Activated CD4-positive, alpha-beta T cell treated with anti-CD3 and anti-CD28 coated beads for 36 hours (primary cell): ENCODE measurements around the gene LRRN2. TPM values are rescaled to one million over a fixed set of nuclear protein-coding genes. Genes with fewer than 3 reads are reported as not detected.

Source experiments
- ATAC-seq: fragments of 200-7000 bp; cut with Tn5 transposase; one replicate; pipeline ENCODE4 v1.10.0; 2021; ENCODE audit warnings: mild to moderate bottlenecking, moderate library complexity
- CTCF ChIA-PET: fragments of 350-600 bp; sonication (Branson Sonifier 250); formaldehyde crosslinking; loops from one replicate; lab custom pipeline; 2021; ENCODE audit warnings: antibody characterized with exemption; lab: Charles Lee
- POLR2A ChIA-PET: fragments of 350-600 bp; sonication (Branson Sonifier 250); formaldehyde crosslinking; loops from one replicate; lab custom pipeline; 2021; ENCODE audit warnings: antibody characterized with exemption, inconsistent platforms; lab: Charles Lee
- DNase-seq: peaks from one replicate; pipeline ENCODE4 v3.0.0-alpha.2; 2020
- H3K27ac Mint-ChIP-seq: one replicate; pipeline ENCODE4 v1.8.0; 2021; ENCODE audit warnings: mixed read lengths
- H3K27me3 Mint-ChIP-seq: one replicate; pipeline ENCODE4 v1.8.0; 2021; ENCODE audit warnings: mixed read lengths
- H3K36me3 Mint-ChIP-seq: one replicate; pipeline ENCODE4 v1.8.0; 2021; ENCODE audit warnings: low read depth, mixed read lengths
- H3K4me1 Mint-ChIP-seq: one replicate; pipeline ENCODE4 v1.8.0; 2021; ENCODE audit warnings: mixed read lengths
- H3K4me3 Mint-ChIP-seq: one replicate; pipeline ENCODE4 v1.8.0; 2021; ENCODE audit warnings: mild to moderate bottlenecking, moderate library complexity, mixed read lengths
- H3K9me3 Mint-ChIP-seq: one replicate; pipeline ENCODE4 v1.8.0; 2021; ENCODE audit warnings: low read depth, mixed read lengths
- intact Hi-C, 2 experiments: fragments of 100-400 bp; cut with DNase I in 1 of 2; cut with micrococcal nuclease in 1 of 2; formaldehyde crosslinking; loops; one replicate each; pipeline versions ENCODE4 v1.14.2 to v1.15.1; 2022 to 2024; cut with DNase I, micrococcal nuclease
- total RNA-seq, 2 experiments: library from RNA; stranded (reverse); gene quantifications; one replicate each; pipeline ENCODE4 v1.2.3, GENCODE V29; 2021

Gene LRRN2
- total RNA-seq, 2 experiments from 2014 or later: 0.05 TPM; not detected in 1

GRCh38 chr1:204592246-204592948 lies 93.1 kb downstream of the LRRN2 start:
- Mint-ChIP-seq H3K27me3 (no peaks in the 10 kb centered on the region), H3K27ac (no peak overlapping the region), H3K9me3 (no peaks in the 10 kb centered on the region), H3K4me3 (no peak overlapping the region), H3K36me3 (peaks cover 4% of the 10 kb centered on the region), H3K4me1 (no peaks in the 10 kb centered on the region)
- CTCF ChIA-PET: interaction anchor here (0.6 kb wide), 1 partner anchor 146 kb away, joined by 6 read pairs; no protein-coding TSS in a partner anchor
- no peak for DNase-seq
- POLR2A ChIA-PET: no interaction called here
- ATAC-seq: no peak
- intact Hi-C loops: no loop called here

DNA sequence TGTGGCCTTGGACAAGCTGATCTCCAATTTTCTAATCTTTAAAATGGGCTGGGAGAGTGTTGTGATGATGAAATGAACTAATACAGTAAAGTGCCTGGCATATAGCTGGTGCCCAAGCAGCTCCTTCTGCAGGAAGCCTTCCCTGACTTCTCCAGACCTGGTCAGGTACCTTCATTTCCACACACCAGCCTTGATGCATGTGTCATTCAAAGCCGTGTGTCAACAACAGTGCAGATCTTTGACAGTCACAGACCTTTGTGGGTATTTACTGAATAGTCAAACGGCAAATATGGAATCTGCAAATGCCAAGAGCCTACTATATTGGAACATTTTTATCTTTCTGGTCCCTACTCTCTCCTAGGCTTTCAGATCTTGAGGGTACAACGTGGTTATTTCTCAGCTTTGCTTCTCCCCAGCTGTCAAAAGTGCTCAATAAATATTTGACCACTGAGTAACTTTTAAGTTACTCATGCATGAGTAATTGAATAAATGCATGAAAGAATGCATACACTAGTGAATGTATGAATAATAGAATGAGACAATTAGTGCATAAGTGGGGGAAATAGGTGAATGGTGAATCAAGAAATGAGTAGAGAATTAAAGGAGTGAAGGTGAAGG lies 94.0 kb downstream of the LRRN2 start:
- DNase-seq (no peak), ATAC-seq (no peak)
- intact Hi-C loops: no loop called here
- H3K36me3 Mint-ChIP-seq: peaks cover 4% of the 10 kb centered on the region
- no peak overlapping the region for H3K4me3 Mint-ChIP-seq
- ChIA-PET CTCF (interaction anchor here (0.6 to 1.0 kb wide), 3 partner anchors 17 to 215 kb away, joined by 3 to 6 read pairs (median 3); no protein-coding TSS in a partner anchor), POLR2A (no interaction called here)
- H3K27ac Mint-ChIP-seq: no peak overlapping the region
- no peaks in the 10 kb centered on the region for H3K27me3 Mint-ChIP-seq
- H3K9me3 Mint-ChIP-seq: no peaks in the 10 kb centered on the region
- no peaks in the 10 kb centered on the region for H3K4me1 Mint-ChIP-seq

DNA sequence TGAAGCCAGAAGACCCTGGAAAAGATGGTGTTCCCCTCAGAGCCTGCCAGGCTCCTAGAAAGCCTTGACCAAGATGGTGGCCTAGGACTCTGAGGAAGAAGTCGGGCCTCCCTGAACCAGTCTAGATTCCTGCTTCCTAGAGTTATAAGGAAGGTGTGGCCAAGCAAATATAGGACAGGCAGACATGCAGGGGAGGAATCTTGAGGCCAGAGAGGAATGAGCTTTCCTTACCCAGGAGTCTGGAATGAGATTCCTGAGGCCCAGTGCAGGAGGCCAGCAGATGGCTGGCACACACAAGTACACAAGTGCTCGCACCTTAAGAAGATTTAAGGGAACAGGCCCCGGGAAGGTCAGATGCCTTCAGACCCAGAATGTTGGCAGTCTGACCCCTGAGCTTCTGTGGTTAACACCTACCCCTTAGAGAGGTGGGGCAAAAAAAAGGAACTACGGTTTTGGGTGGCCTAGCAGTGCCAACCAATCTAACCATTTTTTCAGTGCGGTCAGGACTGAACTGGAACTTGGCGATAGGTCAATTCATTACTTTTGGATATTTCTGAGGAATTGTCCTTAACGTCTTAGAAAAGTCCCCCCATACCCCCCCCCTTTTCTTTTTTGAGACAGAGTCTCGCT lies 96.0 kb downstream of the LRRN2 start:
- POLR2A ChIA-PET: no interaction called here
- Mint-ChIP-seq H3K27ac (no peak overlapping the region), H3K4me3 (no peak overlapping the region), H3K9me3 (no peaks in the 10 kb centered on the region), H3K4me1 (peaks cover 4% of the 10 kb centered on the region), H3K27me3 (no peaks in the 10 kb centered on the region), H3K36me3 (no peaks in the 10 kb centered on the region)
- ATAC-seq (no peak), DNase-seq (no peak)
- intact Hi-C loops: no loop called here
- CTCF ChIA-PET: interaction anchor here (1.0 kb wide), 1 partner anchor 18 kb away, joined by 4 read pairs; no protein-coding TSS in a partner anchor

GRCh38 chr1:204588826-204589225 lies 96.7 kb downstream of the LRRN2 start:
- peaks cover 4% of the 10 kb centered on the region for H3K4me1 Mint-ChIP-seq
- ChIA-PET CTCF (no interaction called here), POLR2A (no interaction called here)
- H3K27me3 Mint-ChIP-seq: no peaks in the 10 kb centered on the region
- intact Hi-C loops: no loop called here
- no peak overlapping the region for H3K27ac Mint-ChIP-seq
- no peak for DNase-seq
- H3K9me3 Mint-ChIP-seq: no peaks in the 10 kb centered on the region
- no peak for ATAC-seq
- H3K4me3 Mint-ChIP-seq: no peak overlapping the region
- no peaks in the 10 kb centered on the region for H3K36me3 Mint-ChIP-seq

DNA sequence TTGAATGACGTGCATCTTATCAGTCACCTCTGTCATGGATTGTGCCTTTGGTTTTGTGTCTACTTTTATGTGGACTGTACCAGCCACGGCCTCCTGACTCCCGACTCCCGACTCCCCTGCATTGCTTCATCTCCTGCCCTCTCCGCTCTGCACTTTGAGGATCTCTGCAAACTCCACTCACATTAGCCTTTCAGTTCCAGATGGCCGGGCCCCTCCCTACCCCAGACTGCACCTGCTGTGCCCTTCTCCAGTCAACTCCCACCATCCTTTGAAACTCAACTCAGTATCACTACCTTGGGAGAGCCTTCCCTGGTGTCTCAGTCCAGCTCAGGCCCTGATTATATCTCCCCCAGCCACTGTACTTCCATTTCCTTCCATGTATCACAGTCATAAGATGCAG lies 97.9 kb downstream of the LRRN2 start:
- Mint-ChIP-seq H3K27me3 (no peaks in the 10 kb centered on the region), H3K27ac (no peak overlapping the region), H3K4me3 (no peak overlapping the region), H3K9me3 (no peaks in the 10 kb centered on the region), H3K36me3 (no peaks in the 10 kb centered on the region), H3K4me1 (peaks cover 4% of the 10 kb centered on the region)
- no peak for DNase-seq
- intact Hi-C loops: no loop called here
- ATAC-seq: no peak
- CTCF ChIA-PET: no interaction called here
- POLR2A ChIA-PET: no interaction called here

DNA sequence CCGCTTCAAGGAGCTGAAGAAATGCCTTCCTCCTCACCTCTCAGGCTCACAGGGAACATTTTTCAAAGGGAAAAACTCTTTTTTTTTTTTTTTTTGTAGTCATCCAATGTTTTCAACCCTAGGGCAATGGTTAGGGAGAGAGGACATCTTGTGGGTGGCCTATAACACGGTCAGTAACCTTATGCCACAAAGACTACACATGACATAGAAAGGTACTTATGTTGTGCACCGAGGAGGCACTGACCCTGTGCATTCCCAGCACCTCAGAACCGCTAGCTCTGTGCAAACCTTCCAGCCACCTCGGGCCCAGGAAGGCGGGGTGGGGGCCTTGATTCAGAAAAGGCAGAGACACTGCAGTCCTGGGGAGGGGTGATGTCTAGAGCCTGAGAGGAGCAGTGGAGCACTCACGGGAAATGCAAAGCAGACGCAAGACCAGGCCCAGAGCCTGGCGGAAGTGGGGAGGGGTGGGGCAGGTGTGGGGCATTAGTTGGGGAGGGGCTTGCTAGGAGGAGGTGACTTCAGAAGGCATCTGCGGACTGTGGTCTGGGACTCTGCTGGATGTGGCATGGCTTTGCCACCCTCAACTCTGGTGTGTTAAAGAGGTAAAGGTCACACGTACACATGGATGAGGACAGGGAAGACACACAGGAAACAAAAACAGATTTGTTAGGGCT lies 100.7 kb downstream of the LRRN2 start:
- Mint-ChIP-seq H3K27ac (no peak overlapping the region), H3K4me3 (no peak overlapping the region), H3K9me3 (no peaks in the 10 kb centered on the region), H3K27me3 (no peaks in the 10 kb centered on the region), H3K4me1 (peaks cover 8% of the 10 kb centered on the region), H3K36me3 (no peaks in the 10 kb centered on the region)
- ATAC-seq: peak; percentile 33
- intact Hi-C loops: no loop called here
- DNase-seq: peak; percentile 27
- POLR2A ChIA-PET: no interaction called here
- CTCF ChIA-PET: no interaction called here

DNA sequence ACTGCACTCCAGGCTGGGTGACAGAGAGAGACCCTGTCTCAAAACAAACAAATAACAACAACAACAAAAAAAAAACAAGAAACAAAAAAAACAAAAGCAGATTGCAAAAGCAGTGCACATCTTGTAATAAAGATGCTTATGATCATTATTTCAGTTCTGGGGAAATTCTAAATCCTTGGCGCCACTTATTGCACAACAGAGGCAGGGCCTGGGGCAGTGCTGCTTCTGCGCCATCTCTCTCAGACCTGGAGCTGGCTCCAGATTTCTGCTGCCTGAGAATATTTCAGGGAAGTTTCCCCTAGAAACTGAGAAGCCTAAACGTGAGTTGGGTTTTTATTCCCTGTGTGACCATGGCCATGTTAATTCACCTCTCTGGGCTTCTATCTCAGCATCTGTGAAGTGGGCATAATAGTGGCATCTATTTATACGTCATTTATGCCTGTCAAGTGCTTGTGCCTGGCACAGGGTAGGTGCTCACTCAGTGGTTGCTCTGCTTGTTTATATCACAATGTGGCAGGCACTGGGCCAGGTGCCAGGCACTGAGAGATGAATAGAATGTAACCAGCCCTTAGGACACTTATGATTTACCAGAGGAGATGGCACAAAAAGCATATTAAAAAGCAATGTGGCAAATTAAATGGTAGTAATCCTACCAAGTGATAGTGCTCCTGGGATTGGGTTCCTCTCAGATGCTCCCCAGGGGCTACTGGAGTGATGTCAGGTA lies 101.5 kb downstream of the LRRN2 start:
- POLR2A ChIA-PET: no interaction called here
- Mint-ChIP-seq H3K36me3 (no peaks in the 10 kb centered on the region), H3K9me3 (no peaks in the 10 kb centered on the region), H3K27me3 (no peaks in the 10 kb centered on the region), H3K27ac (no peak overlapping the region), H3K4me1 (peaks cover 16% of the 10 kb centered on the region), H3K4me3 (no peak overlapping the region)
- ATAC-seq (no peak), DNase-seq (no peak)
- intact Hi-C loops: no loop called here
- CTCF ChIA-PET: no interaction called here

- CTCF ChIA-PET: interaction anchor here (1.2 to 1.9 kb wide), 2 partner anchors 16 to 225 kb away, joined by 7 to 8 read pairs; no protein-coding TSS in a partner anchor
These were observed 103.8 kb downstream of the LRRN2 start for GRCh38 chr1:204581759-204582158.

GRCh38 chr1:204580862-204581261 lies 104.7 kb downstream of the LRRN2 start:
- H3K4me3 Mint-ChIP-seq: no peak overlapping the region

More at GRCh38 chr1:204581759-204582158, 103.8 kb downstream of the LRRN2 start:
- DNase-seq (no peak), ATAC-seq (no peak)
- no peaks in the 10 kb centered on the region for H3K36me3 Mint-ChIP-seq
- POLR2A ChIA-PET: no interaction called here
- H3K27me3 Mint-ChIP-seq: no peaks in the 10 kb centered on the region
- no peak overlapping the region for H3K4me3 Mint-ChIP-seq
- intact Hi-C loops: no loop called here
- no peaks in the 10 kb centered on the region for H3K9me3 Mint-ChIP-seq
- peaks cover 24% of the 10 kb centered on the region for H3K4me1 Mint-ChIP-seq
- no peak overlapping the region for H3K27ac Mint-ChIP-seq

DNA sequence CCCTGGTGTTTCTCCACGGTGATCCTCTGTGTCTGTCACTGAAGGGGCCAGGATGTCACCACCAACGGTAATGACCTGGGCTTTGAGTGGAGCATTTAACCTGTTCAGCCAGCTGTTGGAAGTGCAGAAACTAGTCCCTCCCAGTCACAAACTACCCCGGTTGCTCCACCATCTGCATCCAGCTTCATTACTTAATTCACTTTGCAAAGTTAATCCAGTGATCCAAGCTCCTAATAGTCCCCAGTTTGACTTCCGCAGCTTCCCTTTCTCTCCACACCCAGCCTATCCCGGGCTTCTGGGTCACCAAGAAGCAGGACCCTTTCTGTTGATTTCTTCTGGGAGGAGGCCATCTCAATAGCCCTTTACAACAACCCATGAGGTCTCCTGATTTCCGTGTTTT lies 105.9 kb downstream of the LRRN2 start:
- H3K27ac Mint-ChIP-seq: peak overlapping the region; percentile 72
- no peaks in the 10 kb centered on the region for H3K36me3 Mint-ChIP-seq
- intact Hi-C loops: no loop called here
- peaks cover 20% of the 10 kb centered on the region for H3K4me1 Mint-ChIP-seq
- ChIA-PET CTCF (interaction anchor here (0.6 to 3.5 kb wide), 9 partner anchors 12 to 227 kb away, joined by 3 to 16 read pairs (median 4); no protein-coding TSS in a partner anchor), POLR2A (interaction anchor here (1.1 kb wide), 1 partner anchor 188 kb away, joined by 4 read pairs; no protein-coding TSS in a partner anchor)
- peak overlapping the region; percentile 31 for H3K4me3 Mint-ChIP-seq
- no peaks in the 10 kb centered on the region for H3K27me3 Mint-ChIP-seq
- ATAC-seq (no peak), DNase-seq (no peak)
- no peaks in the 10 kb centered on the region for H3K9me3 Mint-ChIP-seq

More at GRCh38 chr1:204580862-204581261, 104.7 kb downstream of the LRRN2 start:
- intact Hi-C loops: no loop called here
- Mint-ChIP-seq H3K9me3 (no peaks in the 10 kb centered on the region), H3K36me3 (no peaks in the 10 kb centered on the region), H3K27me3 (no peaks in the 10 kb centered on the region), H3K27ac (no peak overlapping the region), H3K4me1 (peaks cover 24% of the 10 kb centered on the region)
- ChIA-PET POLR2A (no interaction called here), CTCF (interaction anchor here (0.7 to 1.9 kb wide), 3 partner anchors 15 to 226 kb away, joined by 3 to 8 read pairs (median 7); no protein-coding TSS in a partner anchor)
- ATAC-seq (no peak), DNase-seq (no peak)
